Stimulated activated CD8-positive, alpha-beta memory T cell treated with anti-CD3 and anti-CD28 coated beads, Interleukin-15, amount 100 ng/mL, for 4 hours (primary cell): Measurements from ENCODE around the gene TM4SF20.
"Not testable (repeated sequence)": the region's sequence is repeated elsewhere in the genome, so short reads cannot be mapped to it uniquely, and the experiment has no call there.

Experiments
- DNase-seq, 2 donors: peaks; one replicate each; pipeline ENCODE4 v3.0.0-alpha.2; 2020; ENCODE audit warnings: low read depth in 2 of 2

TM4SF20 gene

DNA sequence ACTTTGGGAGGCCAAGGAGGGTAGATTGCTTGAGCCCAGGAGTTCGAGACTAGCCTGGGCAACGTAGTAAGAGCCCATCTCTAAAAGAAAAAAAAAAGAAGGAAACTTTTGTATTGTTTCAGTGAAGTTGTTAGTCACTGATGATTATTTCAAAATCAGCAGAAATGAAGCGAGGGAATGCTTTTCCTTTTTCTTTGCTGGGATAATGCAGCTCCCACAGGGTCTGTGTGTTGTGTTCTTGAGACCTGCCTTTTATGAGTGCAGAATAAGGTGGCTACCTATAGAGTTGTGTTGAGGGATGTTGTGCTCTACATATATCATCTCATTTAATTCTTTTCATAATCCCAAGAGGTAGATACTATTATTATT lies 11.7 kb downstream of the TM4SF20 start:
- no peak for DNase-seq

DNA sequence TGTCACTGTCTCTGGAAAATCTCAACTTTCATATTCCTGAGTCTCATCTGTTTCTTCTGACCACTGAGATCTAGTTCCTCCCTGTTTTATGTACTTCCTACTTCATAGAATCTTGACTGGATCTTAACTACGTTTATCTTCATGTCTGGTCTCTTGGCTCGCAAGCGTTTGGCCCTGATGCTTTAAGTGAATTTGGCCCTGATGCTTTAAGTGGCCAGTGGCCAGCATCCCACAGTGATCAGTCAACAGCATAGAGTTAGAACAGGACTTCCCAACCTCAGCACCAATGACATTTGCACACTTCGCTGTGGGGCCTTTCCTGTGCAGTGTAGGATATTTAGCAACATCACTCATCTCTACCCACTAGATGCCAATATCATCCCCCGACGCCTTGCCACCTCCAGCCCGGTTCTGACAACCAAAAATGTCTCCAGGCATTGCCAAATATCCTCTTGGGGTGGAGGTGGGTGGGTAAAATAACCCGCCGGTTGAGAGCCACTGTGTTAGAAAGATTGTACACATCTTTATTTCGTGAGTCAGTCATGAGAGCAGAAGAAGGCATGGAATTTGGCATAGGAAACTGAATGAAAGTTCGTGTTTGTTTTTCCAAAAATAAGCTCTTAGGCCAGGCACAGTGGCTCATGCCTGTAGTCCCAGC lies 12.2 kb downstream of the TM4SF20 start:
- no peak for DNase-seq

DNA sequence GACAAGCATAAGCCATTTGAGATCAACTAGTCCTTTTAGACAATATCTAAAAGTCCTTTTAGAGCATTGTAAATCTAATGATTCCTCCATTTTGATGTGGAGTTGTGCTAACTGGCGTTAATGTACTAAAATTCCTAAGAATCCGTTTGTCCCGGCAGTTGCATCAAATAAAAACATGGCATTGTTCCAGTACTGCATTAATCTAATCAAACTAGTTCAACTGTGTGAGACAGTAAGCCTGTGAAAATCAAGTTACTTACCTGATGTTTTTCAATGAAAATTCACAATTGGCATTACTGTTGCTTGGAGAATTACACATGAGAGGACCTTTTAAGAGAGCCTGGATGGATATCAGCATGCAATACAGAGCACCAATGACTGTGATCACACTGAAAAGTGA lies 13.3 kb downstream of the TM4SF20 start:
- no peak for DNase-seq

DNA sequence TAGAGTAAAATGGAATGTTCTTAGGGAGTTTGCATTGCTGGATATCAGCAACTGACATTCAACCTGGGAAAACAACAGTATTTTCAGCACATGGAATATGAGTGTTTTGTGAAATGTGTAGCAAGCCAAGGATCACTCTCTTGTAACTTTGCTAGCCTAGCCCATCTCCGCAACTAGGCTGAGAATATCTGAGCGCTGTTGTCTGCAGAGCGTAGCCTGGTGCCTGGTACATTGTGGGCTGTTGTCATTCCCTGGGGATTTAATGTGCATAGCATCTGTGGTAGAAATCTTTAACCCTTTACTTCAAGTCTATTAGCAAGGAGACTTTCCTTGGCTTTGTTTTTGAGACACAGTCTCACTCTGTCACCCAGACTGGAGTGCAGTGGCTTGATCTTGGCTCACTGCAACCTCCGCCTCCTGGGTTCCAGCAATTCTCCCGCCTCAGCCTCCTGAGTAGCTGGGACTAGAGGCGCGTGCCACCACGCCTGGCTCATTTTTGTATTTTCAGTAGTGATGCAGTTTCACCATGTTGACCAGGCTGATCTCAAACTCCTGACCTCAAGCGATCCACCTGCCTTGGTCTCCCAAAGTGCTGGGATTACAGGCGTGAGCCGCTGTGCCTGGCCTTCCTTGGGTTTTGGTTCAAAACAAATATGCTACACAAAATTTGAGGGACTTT lies 14.4 kb downstream of the TM4SF20 start:
- not testable (repeated sequence) for DNase-seq

DNA sequence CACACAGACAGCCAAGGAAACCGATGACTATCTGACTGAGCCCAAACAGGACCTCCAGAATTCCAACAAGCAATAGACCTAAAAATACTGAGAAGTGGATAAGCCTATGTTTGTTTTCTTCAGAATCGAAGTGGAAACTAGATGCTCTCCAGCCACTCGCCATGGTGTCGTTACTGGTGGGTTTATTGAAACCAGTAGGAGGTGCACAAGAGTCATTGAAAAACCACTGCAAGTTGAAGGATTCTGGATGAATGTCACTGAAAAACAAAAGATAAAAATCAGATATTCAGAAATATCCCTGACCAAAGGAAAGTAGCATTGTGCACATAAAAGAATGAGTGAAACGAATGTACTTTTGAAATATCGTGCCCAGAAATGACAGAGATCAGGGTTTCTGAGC lies 15.3 kb downstream of the TM4SF20 start:
- no peak for DNase-seq

DNA sequence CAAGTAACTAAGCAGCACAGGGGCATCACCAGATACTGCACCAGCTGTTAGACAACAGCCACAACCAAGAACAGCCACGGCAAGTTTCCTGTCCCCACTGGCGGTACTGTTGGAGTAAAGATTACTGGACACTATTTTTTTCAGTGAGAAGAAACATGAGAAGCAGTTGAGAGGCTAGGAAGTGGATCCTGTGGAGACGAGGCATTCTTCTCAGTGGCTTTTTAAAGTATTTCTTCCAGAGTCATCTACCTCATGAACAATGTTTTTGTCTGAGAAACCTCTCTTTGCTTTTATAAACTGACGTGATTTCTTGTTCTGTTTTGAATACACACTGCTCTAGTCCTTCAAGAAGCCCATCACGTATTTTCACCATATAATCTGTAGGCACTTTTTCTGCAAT lies 18.8 kb downstream of the TM4SF20 start:
- DNase-seq: no peak

DNA sequence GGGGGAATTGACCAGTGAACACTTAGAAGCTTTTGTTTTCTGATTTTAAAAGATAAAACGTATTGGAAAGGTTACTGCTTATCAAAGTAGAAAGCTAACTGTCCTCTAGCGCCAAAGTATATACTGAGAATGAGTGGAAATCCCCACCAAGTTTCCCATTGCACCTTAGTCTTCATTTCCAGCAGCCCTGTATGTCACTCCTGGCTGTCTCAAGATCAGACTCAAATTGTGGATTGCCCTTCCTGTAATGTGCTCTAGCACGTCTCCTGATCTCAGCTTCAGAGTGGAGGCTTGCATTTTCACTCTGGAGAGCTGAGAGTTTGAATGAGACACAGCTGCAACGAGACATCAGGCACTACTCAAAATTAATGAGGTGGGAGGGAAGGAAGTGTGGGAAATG lies 27.5 kb downstream of the TM4SF20 start:
- DNase-seq: no peak

DNA sequence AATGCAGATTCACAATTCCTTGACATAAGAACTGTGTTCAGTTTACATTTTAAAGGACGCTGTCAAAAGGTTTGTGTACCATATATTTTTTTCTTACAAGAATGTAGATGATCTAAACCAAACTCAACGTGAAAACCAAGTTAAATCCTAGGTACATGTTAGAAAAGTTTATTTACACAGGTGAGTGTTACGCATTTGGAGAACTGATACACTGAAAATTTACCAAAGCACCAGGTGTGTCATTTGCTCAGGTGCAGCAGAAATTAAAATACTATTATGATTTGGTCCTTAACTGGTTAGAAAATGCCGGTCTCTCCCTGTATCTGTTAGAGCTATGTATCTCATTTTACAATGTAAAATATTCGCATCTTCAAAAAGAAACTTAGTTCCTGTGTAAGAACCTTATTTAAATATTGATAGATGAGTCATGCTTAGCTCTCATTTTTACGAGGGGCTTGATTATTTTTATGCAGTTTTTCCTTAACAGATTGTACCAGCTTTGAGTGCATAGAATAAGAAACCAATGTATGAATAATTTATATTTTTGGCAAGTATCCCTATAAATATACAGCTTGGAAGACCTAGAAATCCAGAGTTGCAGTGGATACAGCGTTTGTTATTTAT lies 29.0 kb downstream of the TM4SF20 start:
- no peak for DNase-seq

DNA sequence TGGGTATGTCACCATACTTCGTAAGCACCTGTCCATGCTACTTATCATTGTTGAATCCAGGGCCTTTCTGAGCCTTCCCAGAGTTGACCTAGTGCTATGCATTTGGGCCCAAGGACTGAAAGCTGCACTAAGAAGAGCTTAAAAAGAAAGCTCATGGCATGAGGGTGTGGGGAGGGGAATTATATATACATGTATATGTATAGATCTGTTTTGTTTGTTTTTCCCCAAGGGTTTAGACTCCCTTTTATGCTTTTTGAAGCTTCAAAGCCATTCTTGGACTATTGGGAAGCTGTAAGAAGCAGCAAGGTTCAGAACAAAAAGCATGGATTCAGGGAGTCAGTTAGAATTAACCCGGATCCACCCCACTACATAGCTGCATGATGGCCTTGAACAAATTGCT lies 30.8 kb downstream of the TM4SF20 start:
- DNase-seq: no peak

DNA sequence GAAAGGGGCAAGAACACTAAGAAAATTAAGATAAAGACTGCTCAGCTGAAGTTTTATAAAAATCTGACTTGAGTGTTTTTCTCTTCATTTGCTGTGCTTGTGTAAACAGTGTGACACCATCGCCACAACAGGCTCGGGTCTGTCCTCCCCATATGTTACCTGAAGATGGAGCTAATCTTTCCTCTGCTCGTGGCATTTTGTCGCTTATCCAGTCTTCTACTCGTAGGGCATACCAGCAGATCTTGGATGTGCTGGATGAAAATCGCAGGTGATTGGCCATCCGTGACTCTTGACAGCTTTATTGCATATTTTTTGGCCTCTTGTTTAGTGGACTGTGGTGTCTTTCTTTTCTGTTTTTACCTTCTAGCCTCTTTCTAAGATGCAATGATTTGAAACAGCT lies 32.0 kb downstream of the TM4SF20 start:
- no peak for DNase-seq

DNA sequence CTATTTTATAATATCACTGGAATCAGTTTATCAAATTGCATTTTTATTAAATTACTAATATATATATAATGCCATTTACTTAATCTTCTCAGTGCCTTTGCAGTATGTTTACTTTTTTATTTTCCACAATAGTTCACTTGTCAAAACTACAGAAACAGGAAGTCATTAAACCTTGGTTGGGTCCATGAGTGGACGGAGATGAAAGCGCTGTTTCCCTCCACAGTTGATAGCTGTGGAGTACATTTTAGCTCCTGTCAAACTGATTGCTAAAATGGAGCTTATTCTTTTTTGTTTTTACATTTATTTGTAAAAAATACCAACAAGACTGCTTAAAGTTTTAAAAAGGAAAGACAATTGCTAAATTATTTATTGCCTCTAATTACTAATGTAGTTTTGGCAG lies 34.9 kb downstream of the TM4SF20 start:
- DNase-seq: no peak

DNA sequence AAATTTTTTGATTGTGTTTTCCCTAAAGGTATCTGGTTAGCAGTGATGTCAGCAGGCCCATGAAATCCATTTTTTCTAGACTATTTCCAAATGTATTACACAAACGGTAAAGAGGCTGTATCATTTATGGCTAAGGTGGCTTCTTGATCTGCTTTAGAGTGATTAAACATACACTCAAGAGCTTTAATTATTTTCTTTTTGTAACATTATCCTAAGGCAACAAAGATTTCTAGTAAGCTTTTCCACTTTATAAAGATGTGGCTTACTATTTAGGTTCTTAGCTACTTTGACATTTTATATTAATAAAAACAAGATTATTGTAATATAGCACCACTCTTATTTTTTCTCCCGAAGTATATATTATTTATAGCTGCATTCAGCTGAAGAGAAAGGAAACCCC lies 37.6 kb downstream of the TM4SF20 start:
- no peak for DNase-seq

DNA sequence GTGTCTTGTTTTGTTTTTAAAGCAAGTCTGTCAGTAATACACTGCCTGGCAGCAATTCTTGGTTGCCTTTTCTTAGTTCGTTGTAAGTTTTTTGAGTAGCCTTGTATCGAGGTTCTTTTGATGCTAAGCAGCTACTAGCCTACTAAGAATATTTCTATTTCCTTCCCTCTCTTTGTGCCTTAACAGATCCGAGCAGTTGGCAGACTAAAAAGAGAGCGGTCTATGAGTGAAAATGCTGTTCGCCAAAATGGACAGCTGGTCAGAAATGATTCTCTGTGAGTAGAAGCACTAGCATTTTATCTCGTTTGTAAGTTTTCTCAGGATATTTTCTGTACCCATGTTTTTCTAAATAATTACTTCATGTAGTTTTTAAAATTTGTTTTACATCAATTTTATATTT lies 39.0 kb downstream of the TM4SF20 start:
- no peak for DNase-seq

DNA sequence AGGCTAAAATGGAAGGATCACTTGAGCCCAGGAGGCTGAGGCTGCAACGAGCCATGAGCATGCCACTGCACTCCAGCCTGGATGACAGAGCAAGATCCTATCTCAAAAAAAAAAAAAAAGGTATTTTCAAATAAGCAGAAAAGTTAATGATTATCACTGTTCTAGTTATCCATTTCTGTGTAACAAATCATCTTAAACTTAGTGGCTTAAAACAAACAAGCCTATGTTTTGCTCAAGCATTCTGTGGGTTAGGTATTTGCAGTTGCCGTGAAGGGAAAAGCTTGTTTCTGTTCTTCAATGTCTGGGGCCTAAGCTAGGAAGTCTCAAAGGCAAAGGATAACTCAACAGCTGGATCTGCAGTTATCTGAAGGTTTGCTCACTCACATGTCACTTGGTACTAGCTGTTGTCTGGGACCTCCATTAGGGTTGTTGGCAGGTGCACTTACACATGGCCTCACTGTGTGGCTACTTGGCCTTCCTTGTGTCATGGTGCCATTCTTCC lies 40.0 kb downstream of the TM4SF20 start:
- DNase-seq: no peak

DNA sequence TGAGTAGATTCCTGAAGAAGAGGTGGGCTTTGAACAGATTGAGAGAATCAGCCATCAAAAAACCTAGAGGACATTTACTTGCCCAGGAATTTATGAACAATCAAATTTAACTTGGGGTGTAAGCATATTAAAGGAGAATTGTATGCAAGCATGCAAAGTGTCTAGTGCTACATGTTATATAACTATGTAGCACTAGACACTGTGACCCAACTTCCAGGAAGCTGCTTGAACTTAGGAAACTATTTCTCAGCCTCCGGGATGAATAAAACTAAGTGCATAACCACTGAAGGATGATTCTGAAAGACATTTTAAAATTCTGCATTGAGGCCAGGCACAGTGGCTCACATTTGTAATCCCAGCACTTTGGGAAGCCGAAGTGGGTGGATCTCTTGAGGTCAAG lies 41.7 kb downstream of the TM4SF20 start:
- no peak for DNase-seq

DNA sequence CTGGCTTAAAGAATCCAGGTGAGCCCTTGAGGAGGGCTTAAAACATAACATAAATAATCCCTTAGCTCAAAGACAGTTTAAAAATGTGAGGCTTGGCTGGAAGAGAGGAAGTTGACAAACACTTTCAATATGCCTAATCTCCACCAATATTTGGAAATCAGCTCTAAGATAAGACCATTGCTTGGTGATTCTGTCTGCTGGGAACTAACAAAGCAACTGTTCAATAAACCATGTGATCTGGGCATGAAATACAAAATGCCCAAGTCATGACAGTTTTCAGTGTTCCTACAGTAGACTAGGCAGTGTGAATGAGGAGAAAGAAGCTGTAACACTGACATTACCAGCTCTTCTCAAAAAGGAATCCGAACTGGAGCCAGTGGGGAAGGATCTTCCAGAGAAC lies 43.4 kb downstream of the TM4SF20 start:
- DNase-seq: no peak

DNA sequence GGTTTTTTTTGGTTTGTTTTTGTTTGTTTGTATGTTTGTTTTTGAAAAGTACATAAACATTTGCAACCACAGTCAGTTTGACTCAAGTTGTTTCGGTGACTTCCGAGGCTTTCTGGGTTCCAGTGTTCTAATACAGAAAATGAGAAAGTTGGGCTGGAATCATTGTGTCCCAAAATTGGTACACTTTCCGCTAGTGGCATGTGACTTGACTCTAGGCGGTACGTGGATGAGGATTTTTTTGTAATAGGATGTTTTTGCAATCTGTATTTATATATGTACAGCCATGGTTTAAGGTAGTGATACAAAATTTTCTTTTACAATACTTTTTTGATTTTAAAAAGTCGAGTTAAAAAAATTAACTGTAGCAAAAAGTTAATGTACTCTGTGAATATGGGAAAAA lies 52.3 kb downstream of the TM4SF20 start:
- no peak for DNase-seq

DNA sequence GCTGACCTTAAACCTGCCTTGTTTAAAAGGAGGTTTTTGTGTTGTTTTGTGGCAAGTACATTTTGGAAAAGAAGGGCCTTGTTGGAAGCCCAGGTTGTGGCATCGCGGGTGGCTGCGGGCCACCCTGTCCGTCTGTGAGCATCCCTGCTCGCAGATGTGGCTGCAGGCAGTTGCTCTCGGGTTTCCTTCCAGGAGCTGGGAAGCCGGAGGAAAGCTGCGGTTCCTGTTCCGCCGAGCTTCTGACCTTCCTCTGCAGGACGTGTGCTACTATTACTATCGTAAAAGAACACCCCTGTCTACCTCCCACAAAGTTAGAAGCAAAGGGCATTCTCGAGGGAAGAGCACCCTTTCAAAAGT lies 53.3 kb downstream of the TM4SF20 start:
- no peak for DNase-seq

DNA sequence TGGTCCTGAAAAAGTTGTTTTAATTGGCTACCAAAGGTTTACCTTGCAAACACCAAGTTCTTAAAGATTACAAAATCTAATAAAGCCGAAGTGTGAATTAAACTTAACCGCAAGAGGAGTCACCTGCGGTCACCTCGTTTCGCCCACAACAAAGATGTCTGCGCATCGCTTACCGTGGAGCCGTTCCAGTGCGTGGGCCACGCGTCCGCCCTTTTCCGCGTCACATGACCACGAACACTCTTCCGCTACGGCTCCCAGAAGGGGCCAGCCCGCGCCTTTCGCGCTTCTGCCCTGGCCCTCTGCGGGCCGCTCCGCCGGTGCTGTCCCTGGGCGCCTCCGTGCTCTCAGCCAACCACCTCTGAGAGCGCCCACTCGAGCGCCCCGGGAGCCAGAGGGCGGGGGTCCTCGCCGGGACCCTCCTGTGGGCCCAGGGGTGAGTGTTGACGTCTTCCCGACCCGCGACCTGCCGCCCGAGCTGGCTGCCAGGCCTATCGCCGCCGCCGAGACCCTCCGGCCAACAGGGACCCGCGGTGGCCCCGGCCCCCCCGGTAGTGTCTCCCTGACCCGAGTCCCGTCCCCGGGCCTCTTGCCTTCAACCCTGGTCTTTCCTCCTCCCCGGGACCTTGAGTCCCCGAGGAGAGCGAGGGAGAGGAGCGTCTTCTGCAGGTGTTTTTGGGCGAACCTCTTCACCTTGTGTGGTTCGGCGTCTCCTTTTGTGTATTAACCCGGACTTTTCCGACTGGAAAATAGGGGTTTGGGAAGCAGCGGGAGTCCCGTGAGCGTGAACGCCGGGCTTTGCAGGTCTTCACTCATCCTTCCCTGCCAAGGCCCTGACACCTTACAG lies 53.9 kb downstream of the TM4SF20 start, which contains the start of gene MFF:
Gene MFF, plus strand, starts transcription at position 257 of the 844 bp plus-strand sequence. CDS start 5,415 bp downstream, outside the sequence.
- peak; percentile 85 to 92 for DNase-seq

DNA sequence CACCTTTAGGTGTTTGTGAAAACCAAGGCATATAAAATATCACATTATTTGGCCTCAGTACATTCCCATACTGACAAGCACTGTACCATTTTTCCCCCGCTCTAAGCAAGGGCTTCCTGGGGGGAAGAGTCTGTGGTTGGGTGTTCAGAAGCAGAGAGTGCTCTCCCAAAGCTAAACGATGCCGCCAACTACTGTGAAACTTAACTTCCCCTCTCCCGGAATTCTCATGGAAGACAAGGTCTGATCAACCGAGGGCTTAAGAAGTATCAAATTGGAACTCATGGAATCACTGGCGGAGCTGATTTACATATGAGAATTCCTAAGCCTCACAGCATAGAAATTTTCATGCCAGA lies 54.5 kb downstream of the TM4SF20 start:
- DNase-seq: no peak

DNA sequence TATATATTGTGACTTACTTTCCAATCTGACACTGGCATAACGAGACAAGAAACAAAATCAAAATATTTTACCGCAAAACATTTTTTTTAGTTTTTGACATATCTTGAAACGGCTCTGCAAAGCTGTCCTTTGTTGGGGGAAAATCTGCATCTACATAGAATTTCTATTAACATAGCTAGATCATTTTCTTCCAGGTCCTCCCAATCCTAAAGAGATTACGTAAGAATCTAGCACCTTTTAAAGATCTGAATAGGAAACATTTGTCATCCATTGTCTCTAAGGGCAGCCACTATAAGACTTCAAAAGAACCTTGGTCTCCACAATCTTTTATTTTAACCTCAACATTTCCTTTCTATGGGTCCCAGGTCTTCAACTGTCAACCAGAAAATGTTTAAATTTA lies 55.3 kb downstream of the TM4SF20 start:
- DNase-seq: no peak

DNA sequence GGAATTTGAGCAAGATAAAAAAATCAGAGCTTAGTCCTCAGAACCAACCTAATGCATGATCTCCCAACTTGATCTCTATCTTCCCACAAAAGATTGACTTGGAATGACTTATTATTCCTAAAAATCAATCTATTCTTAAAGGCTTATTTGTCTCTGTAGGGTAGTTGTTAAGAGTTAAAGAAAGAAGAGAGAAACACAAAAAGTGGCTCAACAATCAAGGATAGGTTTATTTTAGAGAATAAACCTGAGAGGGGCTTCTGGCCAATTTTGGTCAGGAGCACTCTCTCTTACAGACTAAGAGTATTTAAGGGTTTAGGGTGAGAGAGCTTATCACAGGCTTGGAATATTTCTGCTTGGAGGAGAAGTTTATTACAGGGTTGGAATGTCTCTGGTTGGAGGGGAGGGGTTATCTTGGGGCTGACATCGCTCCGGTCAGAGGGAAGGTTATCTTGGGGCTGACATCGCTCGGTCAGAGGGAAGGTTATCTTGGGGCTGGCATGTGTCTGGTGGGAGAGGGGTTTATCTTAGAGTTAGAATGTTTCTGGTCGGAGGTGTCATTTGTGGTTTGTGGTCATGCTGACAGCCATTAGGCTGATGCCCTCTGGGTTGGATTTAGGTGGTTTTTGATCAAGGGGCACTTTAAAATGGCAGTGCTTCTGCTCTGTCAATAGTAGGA lies 56.4 kb downstream of the TM4SF20 start:
- DNase-seq: no peak
